GM23338 (cell line): Measurements from ENCODE around the gene SLCO3A1. TPM values are rescaled to one million over a fixed set of nuclear protein-coding genes. Genes with fewer than 3 reads are reported as not detected.

ENCODE experiments used
- ATAC-seq: fragments of 200-7000 bp; cut with Tn5 transposase; 3 replicates; pipeline ENCODE4 v1.9.1; 2020
- DNase-seq: peaks from one replicate; pipeline ENCODE4 v3.0.0-alpha.2; 2015; ENCODE audit warnings: low spot score
- H2AFZ ChIP-seq: fragments of 200-600 bp; sonication (generic); 2 replicates; pipeline ENCODE4 v1.8.0; 2016; ENCODE audit warnings: antibody characterized with exemption, mild to moderate bottlenecking, moderate library complexity
- H3F3A ChIP-seq: fragments of 200-600 bp; sonication (generic); replicated peaks from 2 replicates; pipeline ENCODE4 v1.8.0; 2017; ENCODE audit warnings: antibody characterized with exemption, mixed run types, low read depth
- H3K27ac ChIP-seq: fragments of 200-600 bp; sonication (generic); 2 replicates; pipeline ENCODE4 v1.6.1; 2016; ENCODE audit warnings: low read depth
- H3K27me3 ChIP-seq: fragments of 200-600 bp; sonication (generic); 2 replicates; pipeline ENCODE4 v1.8.0; 2016; ENCODE audit warnings: mild to moderate bottlenecking, mixed run types, moderate library complexity; ENCODE audit not compliant: insufficient read depth
- H3K36me3 ChIP-seq: fragments of 200-600 bp; sonication (generic); 2 replicates; pipeline ENCODE4 v1.8.0; 2016; ENCODE audit warnings: mild to moderate bottlenecking; ENCODE audit not compliant: insufficient read depth
- H3K4me1 ChIP-seq: fragments of 200-600 bp; sonication (generic); 2 replicates; pipeline ENCODE4 v1.8.0; 2016; ENCODE audit warnings: mild to moderate bottlenecking, moderate library complexity; ENCODE audit not compliant: insufficient read depth
- H3K4me2 ChIP-seq: fragments of 200-600 bp; sonication (generic); 2 replicates; pipeline ENCODE4 v1.7.1; 2017; ENCODE audit warnings: mixed run types
- H3K4me3 ChIP-seq: fragments of 200-600 bp; sonication (generic); 2 replicates; pipeline ENCODE4 v1.6.1; 2016; ENCODE audit warnings: mixed run types
- H3K79me2 ChIP-seq: fragments of 200-600 bp; sonication (generic); replicated peaks from 2 replicates; pipeline ENCODE4 v1.8.0; 2017; ENCODE audit warnings: mild to moderate bottlenecking; ENCODE audit not compliant: insufficient read depth
- H3K9me2 ChIP-seq: fragments of 200-600 bp; sonication (generic); 2 replicates; pipeline ENCODE4 v1.8.0; 2017; ENCODE audit not compliant: insufficient read depth
- H4K20me1 ChIP-seq: fragments of 200-600 bp; sonication (generic); replicated peaks from 2 replicates; pipeline ENCODE4 v1.8.0; 2017; ENCODE audit warnings: mild to moderate bottlenecking; ENCODE audit not compliant: insufficient read depth
- H3K27ac Mint-ChIP-seq: 2 replicates; pipeline ENCODE4 v1.8.0; 2020; ENCODE audit warnings: inconsistent platforms, mild to moderate bottlenecking, moderate library complexity, mixed read lengths
- H3K27me3 Mint-ChIP-seq: 3 replicates; pipeline ENCODE4 v1.8.0; 2022; ENCODE audit warnings: low read depth, mild to moderate bottlenecking, moderate library complexity, mixed read lengths, inconsistent platforms; ENCODE audit not compliant: insufficient read depth, poor library complexity
- H3K36me3 Mint-ChIP-seq: 3 replicates; pipeline ENCODE4 v1.8.0; 2021; ENCODE audit warnings: low read depth, mild to moderate bottlenecking, inconsistent platforms, moderate library complexity, mixed read lengths
- H3K4me1 Mint-ChIP-seq: 3 replicates; pipeline ENCODE4 v1.8.0; 2020; ENCODE audit warnings: mild to moderate bottlenecking, inconsistent platforms, mixed read lengths
- H3K4me3 Mint-ChIP-seq: 3 replicates; pipeline ENCODE4 v1.8.0; 2021; ENCODE audit warnings: moderate library complexity, mild to moderate bottlenecking, inconsistent platforms, mixed read lengths
- H3K9me3 Mint-ChIP-seq: 3 replicates; pipeline ENCODE4 v1.8.0; 2020; ENCODE audit warnings: moderate library complexity, mild to moderate bottlenecking, inconsistent platforms, mixed read lengths
- CREB1 ChIP-seq: fragments of 250-450 bp; sonication (Bioruptor Pico); IDR thresholded peaks from 2 replicates; pipeline ENCODE4 v1.5.0; 2020; ENCODE audit warnings: low read depth, mild to moderate bottlenecking, moderate library complexity
- EZH2 ChIP-seq: fragments of 200-600 bp; sonication (generic); IDR thresholded peaks from one replicate; pipeline ENCODE4 v1.8.0; 2017; ENCODE audit warnings: antibody characterized with exemption, mild to moderate bottlenecking, low read depth; ENCODE audit not compliant: unreplicated experiment
- EZH2phosphoT487 ChIP-seq: fragments of 200-600 bp; sonication (generic); IDR thresholded peaks from one replicate; pipeline ENCODE4 v1.8.1; 2018; ENCODE audit warnings: antibody characterized with exemption; ENCODE audit not compliant: unreplicated experiment
- JUNB ChIP-seq: IDR thresholded peaks from one replicate; pipeline ENCODE4 v1.6.1; 2016; ENCODE audit warnings: antibody characterized with exemption; ENCODE audit not compliant: unreplicated experiment
- NANOG ChIP-seq: IDR thresholded peaks from 2 replicates; pipeline ENCODE4 v1.6.1; 2016; ENCODE audit warnings: antibody characterized with exemption, borderline replicate concordance
- POLR2AphosphoS5 ChIP-seq: IDR thresholded peaks from 2 replicates; pipeline ENCODE4 v1.6.1; 2016; ENCODE audit warnings: antibody characterized with exemption, low read depth
- ZNF114 ChIP-seq: fragments of 250-450 bp; sonication (Bioruptor Pico); IDR thresholded peaks from 2 replicates; pipeline ENCODE4 v1.5.0; 2020; ENCODE audit warnings: mild to moderate bottlenecking, moderate library complexity
- ZNF331 ChIP-seq: fragments of 250-450 bp; sonication (Bioruptor Pico); IDR thresholded peaks from 2 replicates; pipeline ENCODE4 v1.5.0; 2020; ENCODE audit warnings: low read depth, mild to moderate bottlenecking, moderate library complexity
- ZNF462 ChIP-seq: fragments of 250-450 bp; sonication (Bioruptor Pico); IDR thresholded peaks from 2 replicates; pipeline ENCODE4 v1.5.0; 2020; ENCODE audit warnings: mild to moderate bottlenecking, moderate library complexity
- polyA plus RNA-seq: library from polyadenylated mRNA; unstranded; fragments of >200 nt; fragmentation: Nextera tagmentation; extraction: Ambion mirVana; gene quantifications from 2 replicates; pipeline ENCODE4 v1.2.1, GENCODE V29; 2016
- total RNA-seq: library from RNA; depleted of rRNA; stranded (reverse); fragments of >200 nt; shearing (Covaris generic); gene quantifications from 2 replicates; pipeline ENCODE4 v1.2.3, GENCODE V29; 2014
- TF ChIP-seq, protein P1 (sequence below): IDR thresholded peaks from one replicate; pipeline ENCODE4 v1.6.1; 2018; ENCODE audit warnings: antibody characterized with exemption; ENCODE audit not compliant: unreplicated experiment
- TF ChIP-seq, protein P2 (sequence below): IDR thresholded peaks from 2 replicates; pipeline ENCODE4 v1.6.1; 2016; ENCODE audit warnings: antibody characterized with exemption
- TF ChIP-seq, protein P3 (sequence below), 2 experiments: fragments of 200-600 bp in 1 of 2; sonication (generic) in 1 of 2; conservative IDR thresholded peaks; 2 replicates each; pipeline versions ENCODE4 v1.5.1 to v1.6.1; 2016 to 2017; ENCODE audit warnings: antibody characterized with exemption in 2 of 2, low read depth in 2 of 2, mild to moderate bottlenecking in 2 of 2, moderate library complexity in 1 of 2

Gene SLCO3A1
- total and polyA plus RNA-seq, 2 experiments from 2014 or later: 7.3 to 9.4 TPM

DNA sequence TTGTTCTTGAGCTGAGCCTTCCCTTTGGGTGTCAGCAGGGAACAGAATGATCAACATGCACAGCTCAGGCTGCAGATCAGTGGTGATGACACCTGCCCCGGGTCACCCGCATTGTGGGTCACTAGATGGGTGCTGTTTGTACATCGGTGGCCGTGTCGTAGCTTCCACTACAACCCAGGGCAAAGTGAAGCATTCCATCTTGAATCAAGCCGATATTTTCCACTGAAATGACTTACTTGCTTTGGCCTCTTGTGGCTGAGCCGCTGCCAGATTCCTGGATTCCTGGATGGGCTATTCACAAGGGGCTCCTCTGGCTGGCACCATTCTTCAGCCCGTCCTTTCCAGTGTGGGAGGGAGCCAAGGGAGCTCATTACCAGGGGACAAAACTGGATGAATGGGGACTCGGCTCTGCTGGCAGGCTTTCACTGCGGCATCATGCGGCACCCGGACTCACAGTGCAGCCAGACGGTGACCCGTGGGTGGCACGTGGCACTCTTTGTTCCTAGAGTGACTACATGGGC is 65.6 kb downstream of the SLCO3A1 start:
- peaks cover 18% of the 10 kb centered on the region for H3K79me2 ChIP-seq
- H2AFZ ChIP-seq: no peak overlapping the region
- peaks cover 15% of the 10 kb centered on the region; the same call in 1 of the 2 replicates for H3K4me1 ChIP-seq
- Mint-ChIP-seq H3K27ac (no peak overlapping the region), H3K9me3 (no peaks in the 10 kb centered on the region), H3K4me1 (peaks cover 24% of the 10 kb centered on the region), H3K4me3 (no peak overlapping the region), H3K27me3 (peaks cover 3% of the 10 kb centered on the region), H3K36me3 (peaks cover 6% of the 10 kb centered on the region; the same call in 2 of the 3 replicates)
- no peak overlapping the region for H3K4me3 ChIP-seq
- no peaks in the 10 kb centered on the region; the same call in none of the 2 replicates for H4K20me1 ChIP-seq
- H3K9me2 ChIP-seq: no peaks in the 10 kb centered on the region
- no peaks in the 10 kb centered on the region for H3K27me3 ChIP-seq
- H3K36me3 ChIP-seq: no peaks in the 10 kb centered on the region
- no peak overlapping the region for H3K4me2 ChIP-seq
- no peak for ATAC-seq
- no peak overlapping the region for H3K27ac ChIP-seq
- no peak for DNase-seq
- TF ChIP-seq CREB1 (no peak), ZNF114 (CRISPR knock-in tag) (no peak), ZNF331 (CRISPR knock-in tag) (no peak), NANOG (no peak), JUNB (no peak), POLR2AphosphoS5 (no peak), EZH2phosphoT487 (no peak), ZNF462 (CRISPR knock-in tag) (no peak), EZH2 (no peak)
- TF ChIP-seq, protein P1, sequence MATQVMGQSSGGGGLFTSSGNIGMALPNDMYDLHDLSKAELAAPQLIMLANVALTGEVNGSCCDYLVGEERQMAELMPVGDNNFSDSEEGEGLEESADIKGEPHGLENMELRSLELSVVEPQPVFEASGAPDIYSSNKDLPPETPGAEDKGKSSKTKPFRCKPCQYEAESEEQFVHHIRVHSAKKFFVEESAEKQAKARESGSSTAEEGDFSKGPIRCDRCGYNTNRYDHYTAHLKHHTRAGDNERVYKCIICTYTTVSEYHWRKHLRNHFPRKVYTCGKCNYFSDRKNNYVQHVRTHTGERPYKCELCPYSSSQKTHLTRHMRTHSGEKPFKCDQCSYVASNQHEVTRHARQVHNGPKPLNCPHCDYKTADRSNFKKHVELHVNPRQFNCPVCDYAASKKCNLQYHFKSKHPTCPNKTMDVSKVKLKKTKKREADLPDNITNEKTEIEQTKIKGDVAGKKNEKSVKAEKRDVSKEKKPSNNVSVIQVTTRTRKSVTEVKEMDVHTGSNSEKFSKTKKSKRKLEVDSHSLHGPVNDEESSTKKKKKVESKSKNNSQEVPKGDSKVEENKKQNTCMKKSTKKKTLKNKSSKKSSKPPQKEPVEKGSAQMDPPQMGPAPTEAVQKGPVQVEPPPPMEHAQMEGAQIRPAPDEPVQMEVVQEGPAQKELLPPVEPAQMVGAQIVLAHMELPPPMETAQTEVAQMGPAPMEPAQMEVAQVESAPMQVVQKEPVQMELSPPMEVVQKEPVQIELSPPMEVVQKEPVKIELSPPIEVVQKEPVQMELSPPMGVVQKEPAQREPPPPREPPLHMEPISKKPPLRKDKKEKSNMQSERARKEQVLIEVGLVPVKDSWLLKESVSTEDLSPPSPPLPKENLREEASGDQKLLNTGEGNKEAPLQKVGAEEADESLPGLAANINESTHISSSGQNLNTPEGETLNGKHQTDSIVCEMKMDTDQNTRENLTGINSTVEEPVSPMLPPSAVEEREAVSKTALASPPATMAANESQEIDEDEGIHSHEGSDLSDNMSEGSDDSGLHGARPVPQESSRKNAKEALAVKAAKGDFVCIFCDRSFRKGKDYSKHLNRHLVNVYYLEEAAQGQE: no peak
- TF ChIP-seq, protein P2, sequence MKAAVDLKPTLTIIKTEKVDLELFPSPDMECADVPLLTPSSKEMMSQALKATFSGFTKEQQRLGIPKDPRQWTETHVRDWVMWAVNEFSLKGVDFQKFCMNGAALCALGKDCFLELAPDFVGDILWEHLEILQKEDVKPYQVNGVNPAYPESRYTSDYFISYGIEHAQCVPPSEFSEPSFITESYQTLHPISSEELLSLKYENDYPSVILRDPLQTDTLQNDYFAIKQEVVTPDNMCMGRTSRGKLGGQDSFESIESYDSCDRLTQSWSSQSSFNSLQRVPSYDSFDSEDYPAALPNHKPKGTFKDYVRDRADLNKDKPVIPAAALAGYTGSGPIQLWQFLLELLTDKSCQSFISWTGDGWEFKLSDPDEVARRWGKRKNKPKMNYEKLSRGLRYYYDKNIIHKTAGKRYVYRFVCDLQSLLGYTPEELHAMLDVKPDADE: no peak
- TF ChIP-seq, protein P3, sequence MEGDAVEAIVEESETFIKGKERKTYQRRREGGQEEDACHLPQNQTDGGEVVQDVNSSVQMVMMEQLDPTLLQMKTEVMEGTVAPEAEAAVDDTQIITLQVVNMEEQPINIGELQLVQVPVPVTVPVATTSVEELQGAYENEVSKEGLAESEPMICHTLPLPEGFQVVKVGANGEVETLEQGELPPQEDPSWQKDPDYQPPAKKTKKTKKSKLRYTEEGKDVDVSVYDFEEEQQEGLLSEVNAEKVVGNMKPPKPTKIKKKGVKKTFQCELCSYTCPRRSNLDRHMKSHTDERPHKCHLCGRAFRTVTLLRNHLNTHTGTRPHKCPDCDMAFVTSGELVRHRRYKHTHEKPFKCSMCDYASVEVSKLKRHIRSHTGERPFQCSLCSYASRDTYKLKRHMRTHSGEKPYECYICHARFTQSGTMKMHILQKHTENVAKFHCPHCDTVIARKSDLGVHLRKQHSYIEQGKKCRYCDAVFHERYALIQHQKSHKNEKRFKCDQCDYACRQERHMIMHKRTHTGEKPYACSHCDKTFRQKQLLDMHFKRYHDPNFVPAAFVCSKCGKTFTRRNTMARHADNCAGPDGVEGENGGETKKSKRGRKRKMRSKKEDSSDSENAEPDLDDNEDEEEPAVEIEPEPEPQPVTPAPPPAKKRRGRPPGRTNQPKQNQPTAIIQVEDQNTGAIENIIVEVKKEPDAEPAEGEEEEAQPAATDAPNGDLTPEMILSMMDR (conservative IDR thresholded peaks at IDR 0.05; ENCODE audit: low read depth in 2 of 2): no peak
- no peaks in the 10 kb centered on the region for H3F3A ChIP-seq
